Kidney epithelial cell (primary cell): ENCODE results near the gene CYP2W1. TPM values are rescaled to one million over a fixed set of nuclear protein-coding genes. Genes with fewer than 3 reads are reported as not detected.
"Not testable (repeated sequence)": the region's sequence is repeated elsewhere in the genome, so short reads cannot be mapped to it uniquely, and the experiment has no call there.

Experiments used
- DNase-seq: peaks from one replicate; pipeline ENCODE4 v3.0.0-alpha.2; 2010; ENCODE audit warnings: low read depth
- H3K27me3 ChIP-seq: 2 replicates; pipeline ENCODE4 v1.6.0; 2011; ENCODE audit warnings: low read length; ENCODE audit not compliant: control insufficient read depth, insufficient read depth
- H3K36me3 ChIP-seq: 2 replicates; pipeline ENCODE4 v1.5.1; 2011; ENCODE audit warnings: low read length; ENCODE audit not compliant: control insufficient read depth, insufficient read depth
- H3K4me3 ChIP-seq: 2 replicates; pipeline ENCODE4 v1.5.1; 2011; ENCODE audit warnings: low read depth, mild to moderate bottlenecking, control low read depth, low read length
- CTCF ChIP-seq: IDR thresholded peaks from 2 replicates; pipeline ENCODE4 v1.5.1; 2011; ENCODE audit warnings: mild to moderate bottlenecking, moderate library complexity, low read length, control low read depth, inconsistent platforms; ENCODE audit not compliant: insufficient read depth, poor library complexity, severe bottlenecking
- total RNA-seq: library from RNA; depleted of rRNA; stranded (reverse); fragments of >200 nt; gene quantifications from 2 replicates; pipeline ENCODE4 v1.2.3, GENCODE V29; 2015

The CYP2W1 gene
- total RNA-seq, 1 donor from 2014 or later: not detected

- Histone ChIP-seq H3K27me3 (no peaks in the 10 kb centered on the region), H3K4me3 (no peak overlapping the region), H3K36me3 (peaks cover 2% of the 10 kb centered on the region)
- TF ChIP-seq CTCF: no peak
- no peak for DNase-seq
Measured at GRCh38 chr7:999149-999879, 16.3 kb downstream of the CYP2W1 start.

DNA sequence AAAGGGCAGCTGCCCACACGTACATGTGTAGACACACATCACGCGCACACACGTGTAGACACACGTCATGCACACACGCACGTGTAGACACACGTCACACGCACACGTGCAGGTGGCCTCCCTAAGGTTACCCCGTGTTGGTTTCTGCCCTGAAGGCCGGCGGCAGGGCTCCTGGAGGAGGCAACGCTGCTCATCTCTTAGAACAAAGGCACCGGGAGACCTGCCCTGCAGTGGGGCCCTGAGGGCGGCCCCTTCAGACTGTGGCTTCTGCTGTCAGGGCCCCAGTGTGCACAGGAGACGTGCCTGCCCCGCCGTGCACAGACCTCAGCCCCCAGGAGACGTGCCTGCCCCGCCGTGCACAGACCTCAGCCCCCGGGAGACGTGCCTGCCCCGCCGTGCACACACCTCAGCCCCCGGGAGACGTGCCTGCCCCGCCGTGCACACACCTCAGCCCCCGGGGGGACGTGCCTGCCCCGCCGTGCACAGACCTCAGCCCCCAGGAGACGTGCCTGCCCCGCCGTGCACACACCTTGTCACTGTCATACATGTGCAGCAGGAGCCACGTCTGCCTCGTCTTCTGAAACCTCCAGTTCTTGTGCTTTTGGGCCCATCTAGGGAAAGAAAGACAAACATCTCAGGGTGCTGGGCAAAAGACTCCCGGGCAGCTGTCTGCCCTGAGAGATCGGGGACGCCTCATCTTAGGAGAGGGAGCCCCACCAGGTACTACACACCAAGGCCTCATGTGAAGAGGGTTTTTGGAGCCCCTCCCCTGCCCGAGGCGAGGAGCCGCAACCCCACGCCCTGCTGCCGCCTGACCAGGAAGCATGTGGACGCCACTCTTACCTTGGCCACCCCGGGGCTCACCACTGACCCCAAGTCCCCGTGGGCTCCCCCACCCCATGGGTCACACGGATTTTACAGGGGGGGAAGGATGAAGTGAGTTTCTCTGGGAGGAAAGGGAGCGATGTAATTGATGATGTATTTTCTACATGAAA, 17.3 kb downstream of the CYP2W1 start:
- peaks cover 2% of the 10 kb centered on the region for H3K36me3 ChIP-seq
- TF ChIP-seq CTCF: no peak
- H3K4me3 ChIP-seq: no peak overlapping the region
- no peak for DNase-seq
- no peaks in the 10 kb centered on the region for H3K27me3 ChIP-seq

GRCh38 chr7:1001069-1001770, 18.2 kb downstream of the CYP2W1 start:
- H3K36me3 ChIP-seq, H3K4me3 ChIP-seq, DNase-seq, H3K27me3 ChIP-seq: not testable (repeated sequence)

DNA sequence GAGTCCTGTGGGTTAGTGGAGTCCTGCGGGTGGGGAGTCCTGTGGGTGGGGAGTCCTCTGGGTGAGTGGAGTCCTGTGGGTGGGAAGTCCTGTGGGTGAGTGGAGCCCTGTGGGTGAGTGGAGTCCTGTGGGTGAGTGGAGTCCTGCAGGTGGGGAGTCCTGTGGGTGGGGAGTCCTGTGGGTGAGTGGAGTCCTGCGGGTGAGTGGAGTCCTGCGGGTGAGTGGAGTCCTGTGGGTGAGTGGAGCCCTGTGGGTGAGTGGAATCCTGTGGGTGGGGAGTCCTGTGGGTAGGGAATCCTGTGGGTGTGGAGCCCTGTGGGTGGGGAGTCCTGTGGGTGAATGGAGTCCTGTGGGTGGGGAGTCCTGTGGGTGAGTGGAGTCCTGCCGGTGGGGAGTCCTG, 19.0 kb downstream of the CYP2W1 start:
- not testable (repeated sequence) for H3K27me3 ChIP-seq, H3K4me3 ChIP-seq, H3K36me3 ChIP-seq, DNase-seq

DNA sequence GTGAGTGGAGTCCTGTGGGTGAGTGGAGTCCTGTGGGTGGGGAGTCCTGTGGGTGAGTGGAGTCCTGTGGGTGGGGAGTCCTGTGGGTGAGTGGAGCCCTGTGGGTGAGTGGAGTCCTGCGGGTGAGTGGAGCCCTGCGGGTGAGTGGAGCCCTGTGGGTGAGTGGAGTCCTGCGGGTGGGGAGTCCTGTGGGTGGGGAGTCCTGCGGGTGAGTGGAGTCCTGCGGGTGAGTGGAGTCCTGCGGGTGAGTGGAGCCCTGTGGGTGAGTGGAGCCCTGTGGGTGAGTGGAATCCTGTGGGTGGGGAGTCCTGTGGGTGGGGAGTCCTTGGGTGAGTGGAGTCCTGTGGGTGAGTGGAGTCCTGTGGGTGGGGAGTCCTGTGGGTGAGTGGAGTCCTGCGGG, 19.5 kb downstream of the CYP2W1 start:
- DNase-seq, H3K27me3 ChIP-seq, H3K4me3 ChIP-seq, H3K36me3 ChIP-seq: not testable (repeated sequence)

GRCh38 chr7:1004018-1004852, 21.3 kb downstream of the CYP2W1 start:
- DNase-seq: no peak
- no peaks in the 10 kb centered on the region for H3K27me3 ChIP-seq
- no peaks in the 10 kb centered on the region for H3K36me3 ChIP-seq
- H3K4me3 ChIP-seq: no peak overlapping the region
- TF ChIP-seq CTCF: no peak

GRCh38 chr7:1005303-1005702, 22.3 kb downstream of the CYP2W1 start:
- Histone ChIP-seq H3K36me3 (no peaks in the 10 kb centered on the region), H3K27me3 (no peaks in the 10 kb centered on the region), H3K4me3 (no peak overlapping the region)
- DNase-seq: no peak
- TF ChIP-seq CTCF: no peak
